ENCODE results near the gene URB1. TPM values are rescaled to one million over a fixed set of nuclear protein-coding genes. Genes with fewer than 3 reads are reported as not detected.
A peak's percentile ranks its signal among the peaks of the same experiment; 100 is the strongest.
"Not testable (repeated sequence)": the region's sequence is repeated elsewhere in the genome, so short reads cannot be mapped to it uniquely, and the experiment has no call there.

The URB1 gene, protein sequence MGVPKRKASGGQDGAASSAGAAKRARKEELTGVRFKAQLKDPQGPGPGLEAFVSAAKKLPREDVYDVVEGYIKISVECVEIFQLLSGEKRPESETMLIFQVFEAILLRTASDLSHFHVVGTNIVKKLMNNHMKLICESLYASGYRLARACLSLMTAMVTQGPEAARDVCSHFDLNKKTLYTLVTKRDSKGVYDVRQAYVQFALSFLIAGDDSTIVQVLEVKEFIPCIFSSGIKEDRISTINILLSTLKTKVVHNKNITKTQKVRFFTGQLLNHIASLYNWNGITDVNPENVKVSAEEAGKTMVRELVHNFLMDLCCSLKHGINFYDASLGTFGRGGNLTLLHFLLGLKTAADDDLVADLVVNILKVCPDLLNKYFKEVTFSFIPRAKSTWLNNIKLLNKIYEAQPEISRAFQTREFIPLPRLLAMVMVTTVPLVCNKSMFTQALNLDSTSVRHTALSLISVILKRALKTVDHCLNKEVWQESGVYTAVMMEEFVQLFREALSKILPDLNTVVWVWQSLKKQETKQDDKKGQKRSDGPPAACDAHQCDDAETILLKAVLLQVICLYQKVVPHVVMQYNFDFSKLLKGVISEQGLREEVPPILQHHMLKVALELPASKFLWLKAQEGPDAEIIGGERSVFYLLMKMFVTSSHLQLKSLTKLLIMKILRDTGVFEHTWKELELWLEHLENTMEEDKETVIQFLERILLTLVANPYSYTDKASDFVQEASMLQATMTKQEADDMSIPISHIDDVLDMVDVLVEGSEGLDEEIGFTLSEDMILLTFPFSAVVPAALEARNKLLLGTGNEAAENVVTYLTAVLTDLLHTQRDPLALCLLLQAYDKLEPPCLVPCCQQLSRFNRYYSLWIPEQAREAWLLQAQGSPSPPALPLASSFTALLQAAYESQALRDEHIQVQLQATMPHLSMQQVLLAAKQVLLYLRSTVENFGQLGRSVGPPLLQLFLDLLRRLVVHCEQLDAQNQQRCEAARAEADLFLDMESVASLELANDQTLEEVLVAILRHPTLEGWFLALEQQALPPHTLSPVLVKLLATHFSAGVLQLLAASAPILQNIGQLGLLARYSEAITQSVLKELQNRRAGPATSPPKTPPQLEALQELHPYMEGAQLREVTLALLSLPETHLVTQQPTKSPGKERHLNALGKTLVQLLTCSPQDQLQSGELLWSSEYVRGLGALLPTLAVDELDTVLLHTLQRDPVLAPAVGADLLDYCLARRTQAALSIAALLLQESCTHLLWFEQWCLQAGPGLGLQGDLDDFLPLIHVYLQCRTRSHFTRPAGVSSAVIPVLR (N-terminal part only)
- total RNA-seq: 14.5 TPM
- 9.2 TPM for polyA plus RNA-seq

DNA sequence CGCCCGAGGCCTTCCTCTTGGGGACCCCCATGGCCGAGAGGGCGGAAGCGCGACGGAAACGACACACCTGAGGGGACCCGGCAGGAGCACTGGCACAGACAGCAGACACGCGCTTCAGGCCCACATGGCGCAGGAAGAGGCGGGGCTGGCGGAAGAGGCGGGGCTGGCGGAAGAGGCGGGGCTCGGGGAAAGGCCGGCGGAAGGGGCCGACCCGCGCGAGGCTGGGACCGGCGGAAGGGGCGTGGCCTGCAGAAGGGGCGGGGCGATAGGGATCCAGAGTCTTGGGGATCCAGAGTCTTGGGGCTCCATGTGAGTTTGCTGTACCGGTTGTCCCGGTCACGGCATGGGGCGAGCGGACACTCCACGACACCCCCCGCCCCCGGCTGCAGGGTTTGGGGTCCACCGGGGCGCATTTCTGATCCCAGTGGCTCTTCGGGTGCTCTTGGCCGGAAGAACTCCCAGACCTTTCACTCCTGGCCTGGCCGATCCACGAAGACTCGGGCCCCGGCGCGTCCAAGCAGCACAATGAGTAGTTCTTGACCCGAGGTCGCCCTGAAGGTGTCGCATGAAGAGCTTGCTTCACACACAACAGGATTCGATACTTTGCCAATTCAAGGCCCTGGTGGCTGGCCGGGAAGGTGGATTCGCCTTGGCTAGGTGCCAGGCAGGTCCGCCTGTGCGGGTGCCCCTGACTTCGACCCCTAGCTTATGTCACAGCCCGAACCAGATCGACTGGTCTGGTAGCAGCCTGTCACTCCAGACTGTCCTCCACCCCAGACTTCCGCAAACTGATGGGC, at the start of gene URB1:
Gene URB1, minus strand, starts transcription at position 133 of the 797 bp plus-strand sequence. Its CDS starts 102 bp downstream, at position 31.
- peak within 1 kb of the TSS; percentile 92 for H3K27ac ChIP-seq (ENCODE audit: low read depth)
- peaks cover 1% of the 10 kb centered on the region for H3K4me1 ChIP-seq (ENCODE audit: insufficient read depth)
- H3K4me3 ChIP-seq (ENCODE audit: low read depth, low read length): peak within 1 kb of the TSS; percentile 96
- H3K36me3 ChIP-seq (ENCODE audit: insufficient read depth): peaks cover 1% of the 10 kb centered on the region
- peak; percentile 72 for DNase-seq (ENCODE audit: extremely low spot score)
- WGBS: 6% methylated on average over 59 of the region's 59 CpGs

DNA sequence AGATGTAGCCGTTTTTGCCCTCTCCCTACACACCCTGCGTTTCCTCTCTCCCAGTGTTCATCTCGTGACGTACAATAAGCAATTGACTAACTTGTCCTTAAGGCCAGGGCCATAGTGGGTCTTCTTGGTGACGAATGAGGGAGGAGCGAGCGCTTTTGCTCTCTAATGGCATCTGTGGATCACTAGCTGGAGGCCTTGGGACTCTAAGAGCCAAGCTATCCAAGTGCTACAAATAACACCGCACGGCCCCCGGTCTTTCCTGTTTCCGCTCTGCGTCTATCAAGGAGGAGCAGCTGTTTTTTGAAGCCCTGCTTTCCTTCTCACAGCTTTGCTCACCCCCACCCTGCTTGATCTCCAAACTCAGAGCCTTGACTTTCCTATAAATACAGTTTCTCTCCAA, 44.9 kb upstream of the URB1 start:
- H3K4me3 ChIP-seq (ENCODE audit: low read depth, low read length): no peak overlapping the region
- peaks cover 1% of the 10 kb centered on the region for H3K4me1 ChIP-seq (ENCODE audit: insufficient read depth)
- H3K36me3 ChIP-seq (ENCODE audit: insufficient read depth): no peaks in the 10 kb centered on the region
- no peak for DNase-seq (ENCODE audit: extremely low spot score)
- WGBS: 67% methylated on average over 12 of the region's 12 CpGs
- no peak overlapping the region for H3K27ac ChIP-seq (ENCODE audit: low read depth)

DNA sequence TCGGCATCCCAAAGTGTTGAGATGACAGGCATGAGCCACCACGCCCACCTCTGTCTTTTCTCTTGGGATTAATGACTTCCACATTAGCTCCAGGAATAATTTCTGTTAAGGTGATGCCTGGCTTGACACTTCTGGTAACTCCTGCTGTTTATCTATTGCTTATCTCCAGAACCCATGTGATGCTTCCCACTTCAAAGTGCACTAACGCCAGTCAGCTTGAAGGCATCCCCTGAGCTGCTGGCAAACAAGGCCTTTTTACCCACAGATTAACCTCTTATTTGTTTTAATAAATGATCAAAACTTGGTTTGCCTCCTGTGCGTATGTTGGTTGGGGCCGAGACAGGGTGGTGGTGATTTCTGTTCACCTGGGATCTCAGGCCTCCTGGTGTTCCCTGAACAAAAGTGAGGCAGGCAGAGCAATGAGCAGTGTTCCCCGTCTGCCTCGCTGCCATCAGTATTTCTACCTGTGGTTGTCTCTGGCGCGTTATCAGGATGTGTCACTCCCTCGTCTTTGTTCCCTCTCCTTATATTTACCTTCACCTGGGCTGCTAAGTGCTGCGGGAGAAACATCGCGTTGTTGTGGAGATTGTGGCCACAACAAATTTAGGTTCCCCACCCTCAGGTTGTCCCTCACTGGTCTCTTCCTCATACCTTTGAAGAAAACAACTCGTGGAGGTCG, 40.3 kb upstream of the URB1 start:
- WGBS: 68% methylated on average over 15 of the region's 15 CpGs
- not testable (repeated sequence) for DNase-seq (ENCODE audit: extremely low spot score); H3K4me1 ChIP-seq (ENCODE audit: insufficient read depth); H3K36me3 ChIP-seq (ENCODE audit: insufficient read depth); H3K4me3 ChIP-seq (ENCODE audit: low read depth, low read length); H3K27ac ChIP-seq (ENCODE audit: low read depth)

DNA sequence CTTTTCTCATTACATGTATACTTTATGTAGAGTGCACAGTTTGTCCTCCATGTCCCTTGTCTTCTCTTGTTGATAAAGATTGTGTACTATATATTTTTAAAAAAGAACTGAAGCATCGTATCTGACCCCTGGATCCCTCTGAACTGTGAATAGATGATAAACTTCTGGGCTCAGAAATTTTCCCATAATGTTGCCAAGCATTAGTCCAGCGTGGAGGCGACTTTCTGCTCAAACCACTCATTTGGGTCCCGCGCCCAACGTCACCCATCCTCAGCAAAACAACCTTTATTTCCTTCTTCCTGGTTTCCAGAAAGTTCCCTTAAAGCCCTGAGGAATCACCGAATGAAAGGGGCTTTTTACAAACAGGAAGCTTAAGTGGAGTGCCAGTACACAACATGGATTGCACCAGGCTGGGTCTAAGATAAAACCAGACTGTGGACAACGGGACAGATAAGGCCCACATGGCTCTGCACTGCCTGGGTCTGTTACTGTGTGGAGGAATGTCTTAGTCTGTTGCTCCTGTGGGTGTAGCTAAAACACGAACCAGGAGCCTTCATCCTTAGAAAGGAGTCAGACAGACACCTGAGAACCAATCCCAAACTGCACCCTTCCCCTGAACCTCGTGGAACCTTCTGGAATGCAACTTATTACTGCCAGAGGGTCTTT, 35.3 kb upstream of the URB1 start:
- WGBS: 59% methylated on average over 10 of the region's 10 CpGs
- H3K36me3 ChIP-seq (ENCODE audit: insufficient read depth): no peaks in the 10 kb centered on the region
- no peak for DNase-seq (ENCODE audit: extremely low spot score)
- H3K4me1 ChIP-seq (ENCODE audit: insufficient read depth): peaks cover 2% of the 10 kb centered on the region
- peak overlapping the region; percentile 6 for H3K27ac ChIP-seq (ENCODE audit: low read depth)
- H3K4me3 ChIP-seq (ENCODE audit: low read depth, low read length): no peak overlapping the region

DNA sequence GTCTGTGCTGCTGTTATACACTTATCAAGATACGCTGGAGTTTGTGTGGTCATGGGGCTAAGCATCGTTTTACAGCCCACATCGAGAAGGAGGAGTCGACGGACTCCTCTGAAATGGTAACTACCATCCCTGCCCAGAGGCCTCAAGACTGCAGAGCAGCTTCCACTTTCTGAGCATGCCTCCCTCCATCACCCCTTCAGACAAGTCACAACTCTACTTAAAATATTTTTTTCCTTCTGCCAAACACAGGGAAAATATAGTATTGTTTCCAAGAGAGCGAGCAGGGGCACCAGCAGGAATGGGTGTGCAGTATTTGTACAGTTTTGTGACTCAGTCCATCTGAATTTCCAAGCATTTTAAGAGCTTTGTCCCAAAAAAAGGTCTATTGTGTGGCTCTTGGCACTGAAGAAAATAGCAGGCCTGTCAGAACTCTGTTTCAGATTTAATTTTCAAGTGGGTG, 33.8 kb upstream of the URB1 start:
- Histone ChIP-seq H3K27ac (ENCODE audit: low read depth) (no peak overlapping the region), H3K36me3 (ENCODE audit: insufficient read depth) (no peaks in the 10 kb centered on the region), H3K4me1 (ENCODE audit: insufficient read depth) (peaks cover 2% of the 10 kb centered on the region), H3K4me3 (ENCODE audit: low read depth, low read length) (no peak overlapping the region)
- WGBS: 51% methylated on average over 6 of the region's 6 CpGs
- no peak for DNase-seq (ENCODE audit: extremely low spot score)

DNA sequence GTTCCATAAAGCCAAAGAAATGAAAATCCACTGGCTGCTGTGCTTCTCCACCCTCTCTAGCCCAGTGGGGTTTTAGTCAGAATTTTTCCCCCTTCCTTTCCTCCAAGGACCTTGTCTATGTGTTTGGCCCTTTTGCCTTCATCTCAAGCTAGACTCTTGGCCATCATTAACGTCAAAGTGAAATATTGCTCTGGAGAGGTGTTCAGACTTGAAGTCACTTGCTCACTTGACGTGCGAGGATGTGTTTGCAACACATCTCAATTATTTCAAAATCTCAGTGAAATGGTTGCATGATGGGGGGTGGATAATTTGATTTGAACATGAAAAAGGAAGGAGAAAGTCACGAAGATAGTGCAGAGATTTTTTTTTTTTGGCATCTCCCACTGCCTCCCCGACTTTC, 33.3 kb upstream of the URB1 start:
- H3K4me1 ChIP-seq (ENCODE audit: insufficient read depth): peaks cover 2% of the 10 kb centered on the region
- DNase-seq (ENCODE audit: extremely low spot score): no peak
- no peaks in the 10 kb centered on the region for H3K36me3 ChIP-seq (ENCODE audit: insufficient read depth)

DNA sequence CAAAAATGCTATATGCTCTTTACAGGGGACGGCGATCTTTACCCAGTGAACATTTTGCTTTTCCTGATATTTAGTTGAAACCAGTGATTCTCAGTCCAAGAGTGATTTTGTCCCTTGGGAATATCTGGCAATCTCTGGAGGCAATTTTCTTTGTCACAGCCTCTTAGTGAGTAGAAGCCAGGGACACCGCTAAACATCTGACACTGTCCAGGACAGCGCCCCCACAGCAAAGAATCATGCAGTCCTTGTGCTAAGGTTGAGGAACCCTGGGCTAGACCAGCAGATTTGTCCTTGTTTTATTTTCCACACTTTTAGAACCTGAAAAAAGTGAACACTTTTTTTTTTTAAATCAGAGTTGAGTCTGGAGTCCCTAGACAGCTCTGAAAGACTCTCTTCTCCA, 32.8 kb upstream of the URB1 start:
- no peaks in the 10 kb centered on the region for H3K36me3 ChIP-seq (ENCODE audit: insufficient read depth)
- WGBS: 80% methylated on average over 4 of the region's 4 CpGs
- DNase-seq (ENCODE audit: extremely low spot score): no peak
- H3K27ac ChIP-seq (ENCODE audit: low read depth): no peak overlapping the region
- peaks cover 2% of the 10 kb centered on the region for H3K4me1 ChIP-seq (ENCODE audit: insufficient read depth)
- no peak overlapping the region for H3K4me3 ChIP-seq (ENCODE audit: low read depth, low read length)

More for the DNA sequence above, 33.3 kb upstream of the URB1 start:
- Histone ChIP-seq H3K4me3 (ENCODE audit: low read depth, low read length) (no peak overlapping the region), H3K27ac (ENCODE audit: low read depth) (no peak overlapping the region)
- WGBS: 73% methylated on average over 5 of the region's 5 CpGs

DNA sequence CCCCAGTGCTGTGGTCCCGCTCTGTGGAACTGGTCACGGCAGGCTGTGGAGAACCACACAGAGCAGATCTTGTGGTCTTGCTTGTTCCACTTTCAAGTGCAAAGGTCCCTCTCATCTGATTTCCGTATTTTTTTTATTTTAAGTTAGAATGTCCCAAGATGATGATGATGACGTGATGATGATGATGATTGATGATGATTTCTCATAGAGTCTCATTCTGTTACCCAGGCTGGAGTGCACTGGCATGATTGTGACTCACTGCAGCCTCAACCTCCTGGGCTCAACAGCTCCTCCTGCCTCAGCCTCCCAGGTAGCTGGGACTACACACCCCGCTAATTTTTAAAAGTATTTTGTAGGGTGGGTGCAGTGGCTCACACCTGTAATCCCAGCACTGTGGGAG, 31.9 kb upstream of the URB1 start:
- no peak overlapping the region for H3K4me3 ChIP-seq (ENCODE audit: low read depth, low read length)
- DNase-seq (ENCODE audit: extremely low spot score): no peak
- no peaks in the 10 kb centered on the region for H3K36me3 ChIP-seq (ENCODE audit: insufficient read depth)
- H3K27ac ChIP-seq (ENCODE audit: low read depth): no peak overlapping the region
- 87% methylated on average over 5 of the region's 5 CpGs for WGBS
- H3K4me1 ChIP-seq (ENCODE audit: insufficient read depth): peaks cover 2% of the 10 kb centered on the region

DNA sequence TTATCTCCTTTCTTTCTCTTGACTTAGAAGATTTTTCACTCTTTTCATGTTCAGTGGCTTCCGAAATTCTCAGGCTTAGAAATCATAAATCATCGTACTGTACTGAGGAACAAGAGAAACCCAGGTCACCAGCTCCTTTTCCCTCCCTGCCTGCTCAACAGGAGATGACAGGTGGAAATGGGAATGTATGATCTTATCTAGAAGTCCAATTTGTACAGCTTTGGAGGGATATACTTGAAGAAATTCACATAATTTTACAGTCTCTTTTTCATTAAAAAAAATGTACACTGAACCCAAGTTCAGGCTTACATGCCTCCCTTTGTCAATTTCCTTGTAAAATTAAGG, 31.4 kb upstream of the URB1 start:
- Histone ChIP-seq H3K27ac (ENCODE audit: low read depth) (no peak overlapping the region), H3K36me3 (ENCODE audit: insufficient read depth) (no peaks in the 10 kb centered on the region), H3K4me3 (ENCODE audit: low read depth, low read length) (no peak overlapping the region), H3K4me1 (ENCODE audit: insufficient read depth) (peaks cover 2% of the 10 kb centered on the region)
- DNase-seq (ENCODE audit: extremely low spot score): no peak
- WGBS: 72% methylated on average over 2 of the region's 2 CpGs

DNA sequence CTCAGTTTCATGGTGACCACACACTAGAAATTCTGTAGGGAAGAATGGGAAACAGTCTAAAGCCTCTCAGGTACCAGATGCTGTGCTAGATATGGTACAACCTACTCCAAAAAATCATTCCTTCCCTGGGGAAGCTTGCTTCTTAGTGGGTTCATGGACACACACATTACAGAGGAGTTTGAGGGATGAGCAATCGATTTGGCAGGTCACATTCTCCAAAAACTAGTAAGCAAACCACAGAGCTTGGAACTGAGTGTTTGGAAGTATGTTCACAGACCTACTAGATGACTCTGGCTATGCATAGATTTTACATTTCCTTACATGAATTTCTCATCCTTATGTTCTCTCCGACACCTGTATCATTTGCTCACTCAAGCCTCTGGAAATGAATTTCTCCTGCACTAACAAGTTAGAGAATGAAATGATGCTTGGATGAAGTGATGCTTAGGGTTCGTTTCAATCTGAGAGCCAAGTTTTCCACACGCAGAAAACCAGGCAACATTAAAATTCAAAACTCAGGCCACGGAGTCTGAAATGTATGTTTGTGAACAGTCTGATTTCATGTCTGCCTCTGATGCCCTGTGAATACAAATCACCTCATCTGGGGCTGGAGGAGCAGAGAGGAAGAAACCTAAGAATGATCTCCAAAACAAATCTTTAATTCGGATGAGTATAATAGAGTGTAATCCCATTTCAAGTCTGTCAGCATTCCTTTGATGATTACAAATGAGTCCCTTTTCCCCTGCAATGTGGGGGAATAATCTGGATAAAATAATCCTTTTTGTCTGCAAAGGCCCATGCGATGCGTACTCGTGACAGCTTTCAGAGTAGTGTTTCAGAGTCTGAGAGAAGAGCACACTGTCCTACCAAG, 30.7 kb upstream of the URB1 start:
- H3K4me1 ChIP-seq (ENCODE audit: insufficient read depth): peaks cover 2% of the 10 kb centered on the region
- no peak for DNase-seq (ENCODE audit: extremely low spot score)
- H3K4me3 ChIP-seq (ENCODE audit: low read depth, low read length): no peak overlapping the region
- WGBS: 88% methylated on average over 9 of the region's 9 CpGs
- H3K36me3 ChIP-seq (ENCODE audit: insufficient read depth): no peaks in the 10 kb centered on the region
- no peak overlapping the region for H3K27ac ChIP-seq (ENCODE audit: low read depth)

DNA sequence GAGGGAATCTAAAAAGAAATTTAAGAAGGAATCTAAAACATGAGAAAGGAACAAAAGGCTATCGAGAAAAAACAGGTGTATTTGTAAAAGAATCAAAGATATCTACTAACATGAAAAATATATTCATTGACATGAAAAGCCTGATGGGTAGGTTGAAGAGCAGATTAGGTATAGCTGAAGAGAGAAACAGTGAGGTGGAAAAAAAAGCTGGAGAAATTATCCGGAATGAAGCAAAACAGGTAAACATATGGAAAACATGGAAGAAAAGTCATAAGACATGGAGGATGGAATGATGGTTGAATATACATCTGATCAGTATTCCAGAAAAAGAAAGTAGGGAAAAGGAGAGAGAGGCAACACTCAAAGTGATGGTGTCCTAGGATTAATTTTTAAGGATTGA, 29.3 kb upstream of the URB1 start:
- H3K4me3 ChIP-seq (ENCODE audit: low read depth, low read length): no peak overlapping the region
- H3K4me1 ChIP-seq (ENCODE audit: insufficient read depth): peaks cover 2% of the 10 kb centered on the region
- H3K27ac ChIP-seq (ENCODE audit: low read depth): no peak overlapping the region
- no peak for DNase-seq (ENCODE audit: extremely low spot score)
- WGBS: 97% methylated on average over 2 of the region's 2 CpGs
- H3K36me3 ChIP-seq (ENCODE audit: insufficient read depth): no peaks in the 10 kb centered on the region

Data from urinary bladder (tissue), 4 donors.